HTR-8/SVneo (cell line): Measurements from ENCODE around the gene PIP5KL1.
A peak's percentile ranks its signal among the peaks of the same experiment; 100 is the strongest.
"Not testable (repeated sequence)": the region's sequence is repeated elsewhere in the genome, so short reads cannot be mapped to it uniquely, and the experiment has no call there.

Experiments
- DNase-seq: peaks from one replicate; pipeline ENCODE4 v3.0.0; 2011; ENCODE audit warnings: low spot score, mixed read lengths; ENCODE audit not compliant: insufficient read length
- FAIRE-seq: peaks from 2 replicates; lab custom pipeline; 2011; peaks lifted over from hg19 to GRCh38; lab: Jason Lieb, UNC

The PIP5KL1 gene

DNA sequence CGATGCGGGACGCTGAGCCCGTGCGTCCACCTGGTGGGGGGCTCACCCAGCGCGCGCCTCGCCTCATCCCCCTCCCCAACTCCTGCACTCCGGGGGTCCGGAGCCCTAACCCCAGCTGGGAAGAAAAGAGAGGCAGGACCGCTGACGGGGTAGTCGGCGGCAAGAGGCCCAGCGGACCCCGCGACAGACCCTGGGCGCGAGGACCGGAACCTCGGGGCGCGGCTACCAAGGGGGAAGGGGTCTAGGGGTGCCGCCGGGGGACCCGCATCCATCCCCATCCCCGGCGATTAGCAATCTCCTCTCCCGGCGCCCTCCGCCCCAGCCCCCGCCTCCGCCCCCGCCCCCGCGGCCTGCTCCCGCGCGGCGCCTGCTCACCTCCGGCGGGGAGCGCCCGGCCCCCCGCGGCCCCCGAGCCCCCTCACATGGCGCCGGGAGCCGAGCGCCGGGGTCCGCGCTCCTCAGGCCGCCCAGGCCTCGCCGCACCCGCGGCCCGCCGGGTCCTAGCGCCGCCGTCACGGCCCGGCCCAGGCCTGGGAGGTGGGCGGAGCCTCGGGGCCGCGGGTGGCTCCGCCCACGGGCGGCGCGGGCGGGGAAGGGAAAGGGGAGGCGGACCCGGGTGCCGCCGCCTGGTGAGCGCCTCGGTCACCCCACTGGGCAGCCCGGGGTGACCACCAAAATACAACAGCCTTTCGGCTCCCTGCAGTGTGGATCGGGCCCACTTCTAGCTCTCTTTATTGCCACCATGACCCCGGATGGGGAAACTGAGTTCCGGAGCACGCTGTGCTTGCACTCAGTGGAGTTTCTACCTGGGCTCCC lies 31.2 kb downstream of the PIP5KL1 start, which contains the start of gene ST6GALNAC6:
Gene ST6GALNAC6 (minus strand): TSS at position 476 of the 816 bp plus-strand sequence. CDS start 1,622 bp downstream, outside the sequence.
- FAIRE-seq: no peak

DNA sequence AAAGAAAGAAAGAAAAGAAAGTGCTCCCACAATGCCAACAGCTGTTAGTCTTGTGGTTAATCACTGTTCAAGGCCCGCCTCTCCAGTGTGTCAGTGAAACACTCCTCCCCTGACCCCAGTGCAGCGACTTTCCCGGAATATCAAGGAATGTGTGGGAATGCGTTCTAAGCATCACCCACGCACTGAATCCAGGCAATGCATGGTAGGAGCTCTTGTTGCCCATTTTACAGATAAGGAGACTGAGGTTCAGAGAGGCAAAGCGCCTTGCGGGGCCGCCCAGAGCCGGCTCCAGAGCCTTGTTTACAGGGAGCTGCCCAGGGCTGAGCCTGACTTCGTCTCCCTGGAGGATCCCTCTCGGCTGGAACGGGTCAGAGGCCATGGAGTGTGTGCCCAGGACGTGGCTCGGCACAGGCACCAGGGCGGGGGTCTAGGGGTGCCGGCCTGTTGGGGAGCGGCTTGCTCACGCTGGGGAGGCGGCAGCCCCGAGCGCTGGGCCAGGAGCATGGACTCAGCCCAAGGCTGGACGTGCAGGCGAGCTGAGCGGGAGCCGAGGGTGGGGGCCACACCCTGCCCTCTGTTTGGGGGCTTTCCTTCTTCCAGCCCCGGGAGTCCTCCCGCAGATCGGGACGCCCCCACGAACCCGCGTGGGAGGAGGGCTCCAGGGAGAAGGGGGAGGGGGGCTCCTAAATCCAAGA lies 32.0 kb downstream of the PIP5KL1 start:
- FAIRE-seq (no peak), DNase-seq (peak; percentile 30)

More for the DNA sequence above, 31.2 kb downstream of the PIP5KL1 start, which contains the start of gene ST6GALNAC6:
- peak; percentile 73 for DNase-seq

DNA sequence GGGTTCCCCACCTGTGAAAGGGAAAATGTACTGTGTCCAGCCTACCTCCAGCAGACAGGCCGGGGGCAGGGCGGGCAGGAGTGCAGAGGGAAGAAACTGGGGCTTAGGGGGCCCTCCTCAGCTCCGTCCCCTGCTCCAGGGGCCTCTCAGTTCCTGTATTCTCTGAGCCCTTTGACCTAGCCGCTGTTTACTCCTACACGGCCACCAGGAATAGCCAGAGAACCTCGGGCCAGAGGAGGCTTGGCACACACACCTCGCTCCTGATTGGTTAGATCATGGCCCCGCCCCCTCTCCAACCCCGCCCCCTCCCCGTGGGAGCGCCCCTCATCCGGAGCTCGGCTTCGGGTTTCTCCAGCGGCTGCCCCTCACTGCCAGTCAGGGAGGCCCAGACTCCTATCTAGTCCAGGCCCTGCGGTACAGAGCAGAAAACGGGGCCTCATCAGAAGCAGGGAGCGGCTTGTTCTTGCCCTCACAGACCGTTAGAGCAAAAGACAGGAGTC lies 33.3 kb downstream of the PIP5KL1 start:
- FAIRE-seq (no peak), DNase-seq (peak; percentile 66)

GRCh38 chr9:127896395-127897192 lies 34.0 kb downstream of the PIP5KL1 start:
- DNase-seq (no peak), FAIRE-seq (no peak)

DNA sequence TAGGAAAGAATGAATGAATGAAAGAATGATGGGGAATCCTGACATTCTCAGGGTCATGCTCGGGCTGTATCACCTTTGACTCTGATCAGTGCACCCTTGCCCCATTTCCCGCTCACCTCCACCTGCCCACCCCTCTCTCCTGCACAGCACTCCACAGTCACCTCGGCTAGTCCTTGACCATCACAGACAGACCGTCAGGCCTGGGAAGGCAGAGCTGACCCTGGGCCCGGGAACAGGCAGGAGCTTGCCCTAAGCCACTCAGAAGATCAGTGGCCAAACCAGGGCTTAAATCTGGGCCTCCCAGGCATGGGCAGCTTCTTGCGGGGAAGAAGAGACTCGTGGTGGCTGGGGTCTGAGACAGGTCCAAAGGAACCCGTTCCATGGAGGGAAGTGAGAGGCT lies 34.8 kb downstream of the PIP5KL1 start:
- FAIRE-seq: no peak
- DNase-seq: no peak

GRCh38 chr9:127893392-127893791 lies 37.2 kb downstream of the PIP5KL1 start:
- no peak for FAIRE-seq
- DNase-seq: no peak

- DNase-seq: no peak
- no peak for FAIRE-seq
Measured at GRCh38 chr9:127892831-127893230, 37.7 kb downstream of the PIP5KL1 start.

- no peak for FAIRE-seq
Measured at GRCh38 chr9:127890053-127890452, 40.5 kb downstream of the PIP5KL1 start.

GRCh38 chr9:127887792-127888191 lies 42.8 kb downstream of the PIP5KL1 start:
- DNase-seq (no peak), FAIRE-seq (no peak)

More at GRCh38 chr9:127890053-127890452, 40.5 kb downstream of the PIP5KL1 start:
- DNase-seq: no peak

DNA sequence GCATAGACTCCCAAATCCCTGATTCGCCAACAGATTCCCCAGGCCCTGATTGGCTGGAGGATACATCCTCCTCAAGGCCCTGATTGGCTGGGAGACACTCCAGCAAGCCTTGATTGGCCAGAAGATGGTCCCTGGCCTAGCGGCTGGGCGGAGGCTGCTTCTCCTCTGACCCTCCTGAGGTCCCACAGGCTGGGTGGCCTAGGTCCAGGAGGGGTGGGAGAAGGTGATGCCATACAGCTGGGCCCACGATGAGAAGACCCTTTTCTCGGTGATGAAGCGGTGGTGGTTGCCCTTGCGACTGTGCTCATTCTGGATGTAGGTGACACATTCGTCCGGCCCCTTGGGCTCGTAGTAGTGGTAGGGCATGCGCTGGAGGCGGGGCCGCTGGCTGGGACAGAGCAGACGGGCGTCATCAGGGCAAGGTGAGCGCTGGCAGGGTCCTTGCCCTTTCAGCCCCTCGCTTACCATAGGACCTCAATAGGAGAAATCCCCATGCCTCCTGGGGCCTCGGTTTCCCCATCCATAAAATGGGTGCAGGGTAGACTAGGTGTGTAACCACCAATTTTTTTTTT lies 44.1 kb downstream of the PIP5KL1 start:
- DNase-seq: no peak

GRCh38 chr9:127885508-127886281 lies 44.9 kb downstream of the PIP5KL1 start:
- FAIRE-seq (no peak), DNase-seq (no peak)

More for the DNA sequence above, 44.1 kb downstream of the PIP5KL1 start:
- FAIRE-seq: no peak

GRCh38 chr9:127884976-127885490 lies 45.5 kb downstream of the PIP5KL1 start:
- FAIRE-seq: no peak

DNA sequence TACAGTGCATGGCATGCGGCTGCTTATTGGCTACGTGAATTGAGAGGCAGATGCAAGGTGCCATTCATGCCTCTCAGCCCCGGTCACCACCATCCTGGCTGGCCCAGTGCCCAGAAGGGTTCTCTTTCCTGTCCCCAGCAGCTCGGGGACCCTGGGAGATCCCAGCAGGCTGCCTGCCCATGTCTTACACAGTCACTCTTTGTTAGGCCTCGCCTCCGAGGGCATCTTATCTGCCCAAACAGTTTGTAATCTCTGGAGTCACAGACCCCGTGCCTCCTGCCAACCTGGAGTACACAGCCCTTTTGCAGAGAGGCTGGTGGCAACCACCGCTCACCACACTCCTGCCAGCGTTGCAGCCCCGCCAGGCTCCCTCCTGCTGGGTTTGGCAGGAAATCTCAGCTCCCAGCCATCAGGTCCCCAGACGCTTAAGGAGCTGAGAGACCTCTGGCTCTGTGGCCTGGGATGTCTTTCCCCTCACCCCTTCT lies 46.1 kb downstream of the PIP5KL1 start:
- no peak for FAIRE-seq
- DNase-seq: no peak

More at GRCh38 chr9:127884976-127885490, 45.5 kb downstream of the PIP5KL1 start:
- DNase-seq: no peak

DNA sequence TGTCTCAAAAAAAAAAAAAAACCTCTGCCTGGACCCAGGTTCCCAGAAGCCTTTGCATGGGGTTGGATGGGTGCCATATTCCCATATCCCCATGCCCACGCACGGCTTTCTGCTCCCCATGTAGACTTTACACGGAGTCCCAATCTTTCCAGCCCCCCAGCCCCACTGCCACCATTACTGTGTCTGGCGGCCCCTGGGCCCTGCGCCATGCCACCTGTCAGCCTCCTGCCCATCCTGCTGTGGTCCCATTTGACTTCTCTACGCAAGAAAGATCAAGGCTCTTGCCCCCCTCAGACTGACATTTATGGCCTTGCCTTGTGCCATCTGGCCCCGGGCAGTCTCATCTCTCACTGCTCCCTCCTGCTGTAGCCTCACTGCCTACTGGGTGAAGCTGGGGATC lies 46.6 kb downstream of the PIP5KL1 start:
- no peak for DNase-seq
- no peak for FAIRE-seq

DNA sequence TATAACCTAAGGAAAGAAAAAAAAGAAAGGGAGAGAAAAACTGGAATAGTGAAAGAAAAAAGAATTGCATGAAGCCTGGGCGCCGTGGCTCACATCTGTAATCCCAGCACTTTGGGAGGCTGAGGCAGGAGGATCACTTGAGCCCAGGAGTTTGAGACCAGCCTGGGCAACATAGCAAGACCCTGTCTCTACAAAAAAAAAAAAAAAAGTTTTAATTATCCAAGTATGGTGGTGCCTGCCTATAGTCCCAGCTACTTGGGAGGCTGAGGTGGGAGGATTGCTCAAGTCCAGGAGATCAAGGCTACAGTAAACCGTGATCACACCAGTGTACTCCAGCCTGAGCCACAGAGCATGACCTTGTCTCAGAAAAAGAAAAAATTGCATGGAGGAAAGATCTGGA lies 48.9 kb downstream of the PIP5KL1 start:
- not testable (repeated sequence) for FAIRE-seq, DNase-seq

DNA sequence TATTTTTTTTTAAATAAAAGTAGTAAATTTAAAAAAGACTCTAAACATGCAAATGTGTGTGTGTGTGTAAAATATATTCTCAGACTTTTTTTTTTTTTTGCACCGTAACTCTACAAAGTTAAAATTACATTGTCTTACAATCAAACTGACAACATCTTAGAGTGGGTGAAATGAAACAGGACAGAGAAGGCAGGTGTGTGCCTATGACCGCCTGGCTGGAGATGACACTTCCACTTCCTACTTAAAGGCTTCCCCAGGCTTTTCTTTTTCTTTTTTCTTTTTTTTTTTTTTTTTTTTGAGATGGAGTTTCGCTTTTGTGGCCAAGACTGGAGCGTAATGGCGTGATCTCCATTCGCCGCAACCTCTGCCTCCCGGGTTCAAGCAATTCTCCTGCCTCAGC lies 50.4 kb downstream of the PIP5KL1 start:
- DNase-seq: no peak
- no peak for FAIRE-seq

GRCh38 chr9:127878652-127879390 lies 51.8 kb downstream of the PIP5KL1 start:
- FAIRE-seq (no peak), DNase-seq (no peak)
